ENCODE measurements around the gene OPHN1. TPM values are rescaled to one million over a fixed set of nuclear protein-coding genes. Genes with fewer than 3 reads are reported as not detected.

The OPHN1 gene
- total and polyA plus RNA-seq, 2 of the 13 experiments (the other 11 are each of a cell fraction or from before 2014, with no cell fraction given): 1.6 to 1.7 TPM

DNA sequence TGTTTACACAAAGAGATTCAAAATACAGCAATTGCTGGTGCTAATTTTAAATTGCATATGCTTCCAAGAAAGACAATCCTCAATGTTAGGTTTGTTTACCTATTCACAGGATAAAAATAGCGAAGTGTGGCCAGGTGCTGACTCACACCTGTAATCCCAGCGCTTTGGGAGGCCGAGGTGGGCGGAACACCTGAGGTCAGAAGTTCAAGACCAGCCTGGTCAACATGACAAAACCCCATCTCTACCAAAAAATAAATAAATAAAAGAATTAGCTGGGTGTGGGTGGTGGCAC lies 77.7 kb downstream of the OPHN1 start:
- H3K9ac ChIP-seq (ENCODE audit: insufficient read depth, low read depth, low read length): no peak overlapping the region
- DNase-seq (ENCODE audit: low spot score): peak; percentile 2
- in situ Hi-C loops (cut with HindIII; ENCODE audit: extremely low pct_ligation_motif_present, low pct_unique_long_range_greater_than_20kb) (no loop called here), intact Hi-C loops (cut with micrococcal nuclease; ENCODE audit: unreplicated experiment) (no loop called here)
- H3K9me3 ChIP-seq (ENCODE audit: low read length): no peaks in the 10 kb centered on the region
- no peaks in the 10 kb centered on the region for H4K20me1 ChIP-seq (ENCODE audit: insufficient read depth, low read length)
- H3K4me1 ChIP-seq (ENCODE audit: insufficient read depth, low read length): 0 out of 2 replicates have a peak, but pooled peaks cover 9% of the 10 kb centered on the region
- ChIA-PET POLR2A (no interaction called here), CTCF (ENCODE audit: low intra/inter-chr PET ratio, low total read pairs) (no interaction called here)
- BruUV-seq (replicated peaks): no TSS peak
- FAIRE-seq: no peak
- ATAC-seq: no peak
- no peak overlapping the region for H2AFZ ChIP-seq (ENCODE audit: low read length)
- no peak overlapping the region for H3K4me3 ChIP-seq (replicated peaks in 1 of 3; ENCODE audit: insufficient read depth in 1 of 3, low read depth in 2 of 3, low read length in 3 of 3)
- no peaks in the 10 kb centered on the region for H3K27me3 ChIP-seq (ENCODE audit: control insufficient read depth in 1 of 2, insufficient read depth in 2 of 2, low read length in 2 of 2)
- no peaks in the 10 kb centered on the region for H3K79me2 ChIP-seq (ENCODE audit: insufficient read depth, low read length)
- TF ChIP-seq FOXM1 (CRISPR knock-in tag; IDR thresholded peaks at IDR 0.05): no peak
- TF ChIP-seq, protein P1, sequence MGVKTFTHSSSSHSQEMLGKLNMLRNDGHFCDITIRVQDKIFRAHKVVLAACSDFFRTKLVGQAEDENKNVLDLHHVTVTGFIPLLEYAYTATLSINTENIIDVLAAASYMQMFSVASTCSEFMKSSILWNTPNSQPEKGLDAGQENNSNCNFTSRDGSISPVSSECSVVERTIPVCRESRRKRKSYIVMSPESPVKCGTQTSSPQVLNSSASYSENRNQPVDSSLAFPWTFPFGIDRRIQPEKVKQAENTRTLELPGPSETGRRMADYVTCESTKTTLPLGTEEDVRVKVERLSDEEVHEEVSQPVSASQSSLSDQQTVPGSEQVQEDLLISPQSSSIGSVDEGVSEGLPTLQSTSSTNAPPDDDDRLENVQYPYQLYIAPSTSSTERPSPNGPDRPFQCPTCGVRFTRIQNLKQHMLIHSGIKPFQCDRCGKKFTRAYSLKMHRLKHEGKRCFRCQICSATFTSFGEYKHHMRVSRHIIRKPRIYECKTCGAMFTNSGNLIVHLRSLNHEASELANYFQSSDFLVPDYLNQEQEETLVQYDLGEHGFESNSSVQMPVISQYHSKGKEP (CRISPR knock-in tag; IDR thresholded peaks at IDR 0.05): no peak
- no peak for TF ChIP-seq ZNF619 (CRISPR knock-in tag; IDR thresholded peaks at IDR 0.05)
- no peak for TF ChIP-seq SMARCC2 (IDR thresholded peaks at IDR 0.05)
- no peak for TF ChIP-seq IKZF1 (IDR thresholded peaks at IDR 0.05)
- no peak for TF ChIP-seq U2AF2 (IDR thresholded peaks at IDR 0.05; ENCODE audit: low read depth, low read length)
- 0 out of 2 replicates have a peak, but pooled peaks have one; percentile 21 for TF ChIP-seq FOSL2 (CRISPR knock-in tag; IDR thresholded peaks at IDR 0.05)
- TF ChIP-seq GATA4 (IDR thresholded peaks at IDR 0.05; ENCODE audit: borderline replicate concordance, low read depth): no peak
- TF ChIP-seq STAT5B (CRISPR knock-in tag; IDR thresholded peaks at IDR 0.05): no peak
- TF ChIP-seq, protein P2, sequence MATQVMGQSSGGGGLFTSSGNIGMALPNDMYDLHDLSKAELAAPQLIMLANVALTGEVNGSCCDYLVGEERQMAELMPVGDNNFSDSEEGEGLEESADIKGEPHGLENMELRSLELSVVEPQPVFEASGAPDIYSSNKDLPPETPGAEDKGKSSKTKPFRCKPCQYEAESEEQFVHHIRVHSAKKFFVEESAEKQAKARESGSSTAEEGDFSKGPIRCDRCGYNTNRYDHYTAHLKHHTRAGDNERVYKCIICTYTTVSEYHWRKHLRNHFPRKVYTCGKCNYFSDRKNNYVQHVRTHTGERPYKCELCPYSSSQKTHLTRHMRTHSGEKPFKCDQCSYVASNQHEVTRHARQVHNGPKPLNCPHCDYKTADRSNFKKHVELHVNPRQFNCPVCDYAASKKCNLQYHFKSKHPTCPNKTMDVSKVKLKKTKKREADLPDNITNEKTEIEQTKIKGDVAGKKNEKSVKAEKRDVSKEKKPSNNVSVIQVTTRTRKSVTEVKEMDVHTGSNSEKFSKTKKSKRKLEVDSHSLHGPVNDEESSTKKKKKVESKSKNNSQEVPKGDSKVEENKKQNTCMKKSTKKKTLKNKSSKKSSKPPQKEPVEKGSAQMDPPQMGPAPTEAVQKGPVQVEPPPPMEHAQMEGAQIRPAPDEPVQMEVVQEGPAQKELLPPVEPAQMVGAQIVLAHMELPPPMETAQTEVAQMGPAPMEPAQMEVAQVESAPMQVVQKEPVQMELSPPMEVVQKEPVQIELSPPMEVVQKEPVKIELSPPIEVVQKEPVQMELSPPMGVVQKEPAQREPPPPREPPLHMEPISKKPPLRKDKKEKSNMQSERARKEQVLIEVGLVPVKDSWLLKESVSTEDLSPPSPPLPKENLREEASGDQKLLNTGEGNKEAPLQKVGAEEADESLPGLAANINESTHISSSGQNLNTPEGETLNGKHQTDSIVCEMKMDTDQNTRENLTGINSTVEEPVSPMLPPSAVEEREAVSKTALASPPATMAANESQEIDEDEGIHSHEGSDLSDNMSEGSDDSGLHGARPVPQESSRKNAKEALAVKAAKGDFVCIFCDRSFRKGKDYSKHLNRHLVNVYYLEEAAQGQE (IDR thresholded peaks at IDR 0.05; ENCODE audit: borderline replicate concordance in 1 of 2, low read depth in 1 of 2, low read length in 2 of 2): no peak
- no peak for TF ChIP-seq ZFYVE20 (CRISPR knock-in tag; IDR thresholded peaks at IDR 0.05; ENCODE audit: borderline replicate concordance, low read depth)
- TF ChIP-seq RARA (CRISPR knock-in tag; IDR thresholded peaks at IDR 0.05): peak; percentile 30; the same call in 1 of the 2 replicates
- H3K36me3 ChIP-seq (replicated peaks in 1 of 2; ENCODE audit: control insufficient read depth in 1 of 2, insufficient read depth in 2 of 2, low read length in 2 of 2): no peaks in the 10 kb centered on the region
- no peak overlapping the region for H3K27ac ChIP-seq (ENCODE audit: extremely low read length, insufficient read depth, low read length)
- WGBS (ENCODE audit: low lambda C conversion rate): 20% methylated on average over 4 of the region's 4 CpGs
- no peak overlapping the region for H3K4me2 ChIP-seq (ENCODE audit: low read depth, low read length)

All from HepG2 (cell line).